ENCODE measurements around the gene MICAL3.
"Not testable (repeated sequence)": the region's sequence is repeated elsewhere in the genome, so short reads cannot be mapped to it uniquely, and the experiment has no call there.

Gene MICAL3

GRCh38 chr22:18001040-18001893 lies 23.1 kb downstream of the MICAL3 start:
- DNase-seq (ENCODE audit: low read depth in 2 of 3, low spot score in 1 of 3): peak; percentile 63 to 75 (median 71)

DNA sequence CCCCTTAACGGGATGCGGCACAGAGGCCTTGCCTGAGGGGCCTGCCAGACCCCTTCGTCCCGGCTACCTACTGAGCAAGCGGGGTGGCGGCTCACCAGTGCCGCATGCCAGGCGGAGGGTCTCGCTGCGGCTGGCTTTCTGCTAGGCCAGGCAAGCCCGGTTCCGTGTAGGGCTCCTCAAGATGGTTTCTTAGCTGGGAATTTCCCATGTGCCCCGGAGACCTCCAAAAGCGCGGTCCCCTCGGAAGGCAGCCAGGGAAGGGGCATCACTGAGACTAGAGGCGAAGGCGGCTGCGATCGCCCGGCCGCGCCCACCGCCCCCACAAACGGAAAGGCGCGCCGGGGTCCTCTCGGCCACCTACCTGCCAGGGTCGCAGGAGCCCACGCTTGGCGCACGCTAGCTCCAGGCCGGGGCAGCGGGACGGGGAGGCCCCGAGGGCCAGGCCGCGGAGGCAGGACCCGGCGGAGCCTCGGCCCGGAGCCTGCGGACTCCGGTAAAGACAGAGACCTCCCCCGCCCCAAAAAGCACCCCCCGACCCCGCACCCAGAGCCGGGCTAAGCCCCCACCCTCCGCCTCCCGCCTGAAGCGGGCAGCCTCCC lies 23.8 kb downstream of the MICAL3 start:
- no peak for DNase-seq (ENCODE audit: low read depth in 2 of 3, low spot score in 1 of 3)

GRCh38 chr22:17999851-18000250 lies 24.5 kb downstream of the MICAL3 start:
- no peak for DNase-seq (ENCODE audit: low read depth in 2 of 3, low spot score in 1 of 3)

- no peak for DNase-seq (ENCODE audit: low read depth in 2 of 3, low spot score in 1 of 3)
Observed at GRCh38 chr22:17998913-17999312, 25.4 kb downstream of the MICAL3 start.

DNA sequence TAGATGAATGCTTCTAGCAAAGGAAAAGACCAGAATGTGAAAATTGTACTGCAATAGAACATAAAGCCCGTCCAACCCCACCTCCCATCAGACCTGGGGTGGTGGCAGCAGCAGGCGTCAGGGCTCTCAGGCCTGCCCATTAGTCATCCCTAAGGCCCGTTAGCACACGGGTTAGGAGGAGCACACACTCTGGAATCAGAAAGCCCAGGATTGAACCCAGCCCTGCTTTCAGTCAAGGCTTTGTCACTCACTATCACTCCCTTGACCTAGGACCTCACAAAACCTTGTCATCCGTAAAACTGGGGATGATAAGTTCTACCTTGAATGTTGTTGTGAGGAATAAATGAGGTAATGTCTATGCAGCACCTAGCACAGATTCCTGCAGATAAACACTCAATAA lies 26.9 kb downstream of the MICAL3 start:
- DNase-seq (ENCODE audit: low read depth in 2 of 3, low spot score in 1 of 3): no peak

DNA sequence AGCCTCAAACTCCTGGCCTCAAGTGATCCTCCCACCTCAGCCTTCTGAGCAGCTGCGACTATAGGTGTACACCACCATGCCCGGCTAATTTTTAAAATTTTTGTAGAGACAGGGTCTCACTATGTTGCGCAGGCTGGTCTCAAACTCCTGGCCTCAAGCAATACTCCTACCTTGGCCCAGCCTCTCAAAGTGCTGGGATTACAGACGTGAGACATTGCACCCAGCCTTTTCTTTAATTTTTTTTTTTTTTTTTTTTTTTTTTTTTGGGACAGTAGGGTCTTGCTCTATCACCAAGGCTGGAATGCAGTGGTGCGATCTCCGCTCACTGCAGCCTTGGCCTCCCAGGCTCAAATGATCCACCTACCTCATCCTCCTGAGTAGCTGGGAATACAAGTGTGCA lies 29.1 kb downstream of the MICAL3 start:
- DNase-seq (ENCODE audit: low read depth in 2 of 3, low spot score in 1 of 3): not testable (repeated sequence)

DNA sequence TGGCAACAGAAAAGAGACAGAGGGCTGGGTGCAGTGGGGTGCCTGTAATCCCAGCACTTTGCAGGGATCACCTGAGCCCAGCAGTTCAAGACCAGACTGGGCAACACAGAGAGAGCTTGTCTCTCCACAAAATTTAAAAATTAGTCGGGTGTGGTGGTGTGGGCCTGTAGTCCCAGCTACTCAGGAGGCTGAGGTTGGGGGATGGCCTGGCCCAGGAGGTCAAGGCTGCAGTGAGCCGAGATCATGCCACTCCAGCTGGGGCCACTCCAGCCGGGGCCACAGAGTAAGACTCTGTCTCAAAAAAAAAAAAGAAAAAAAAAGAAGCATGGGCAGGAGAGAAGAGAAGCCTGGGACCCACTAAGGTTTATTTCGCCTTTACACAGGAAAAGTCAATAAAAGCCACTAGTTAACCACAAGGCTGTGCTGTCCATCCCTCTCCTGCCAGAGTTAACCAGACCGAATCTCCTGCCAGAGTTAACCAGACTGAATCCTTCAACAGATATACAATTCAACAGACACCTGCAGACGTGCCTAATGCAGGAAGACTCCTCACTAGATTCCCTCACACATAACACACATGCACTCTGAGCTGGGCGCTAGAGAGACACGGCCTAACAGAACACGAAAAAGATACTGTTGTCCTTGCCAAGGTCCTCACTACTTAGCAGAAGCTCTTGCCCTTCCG lies 29.8 kb downstream of the MICAL3 start:
- no peak for DNase-seq (ENCODE audit: low read depth in 2 of 3, low spot score in 1 of 3)

- DNase-seq (ENCODE audit: low read depth in 2 of 3, low spot score in 1 of 3): not testable (repeated sequence)
Observed at GRCh38 chr22:17992976-17993375, 31.4 kb downstream of the MICAL3 start.

GRCh38 chr22:17991992-17992391 lies 32.4 kb downstream of the MICAL3 start:
- DNase-seq (ENCODE audit: low read depth in 2 of 3, low spot score in 1 of 3): not testable (repeated sequence)

DNA sequence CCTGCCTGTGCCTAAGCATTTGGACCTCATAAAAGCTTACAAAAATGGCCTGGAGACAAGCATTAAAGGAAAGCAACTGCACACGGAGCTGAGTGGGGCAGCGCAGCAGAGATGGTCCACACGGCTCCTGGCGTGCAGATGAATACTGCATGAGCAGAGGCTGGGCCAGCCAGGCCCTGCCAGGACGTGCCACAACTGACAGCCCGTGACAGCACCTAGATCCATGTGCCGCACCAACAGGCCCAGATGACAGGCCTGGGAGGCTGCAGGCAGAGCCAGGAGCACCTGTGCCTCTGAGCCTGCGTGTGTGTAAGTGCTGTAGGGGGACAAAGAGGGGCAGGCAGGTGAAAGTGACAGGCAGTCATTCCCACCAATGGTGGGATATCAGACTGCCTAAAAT lies 33.4 kb downstream of the MICAL3 start:
- DNase-seq (ENCODE audit: low read depth in 2 of 3, low spot score in 1 of 3): no peak

DNA sequence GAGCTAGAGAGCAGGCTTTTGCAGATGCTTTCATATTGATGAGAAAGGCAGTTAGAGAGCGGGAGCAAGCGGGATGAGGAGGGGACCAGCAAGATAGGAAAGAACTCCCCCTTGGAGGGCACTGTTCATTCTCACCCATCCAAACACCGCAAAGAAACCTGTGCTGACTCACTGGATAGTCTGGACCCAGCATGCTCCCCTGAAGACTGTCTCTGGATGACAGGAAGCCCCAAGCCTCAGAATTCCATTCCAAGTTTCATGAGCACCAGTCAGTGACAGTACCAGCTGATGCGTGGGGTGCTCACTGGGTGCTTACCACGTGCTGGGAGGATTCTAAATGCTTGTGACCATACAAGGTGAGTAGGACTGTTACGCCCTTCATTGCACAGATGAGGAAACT lies 34.2 kb downstream of the MICAL3 start:
- DNase-seq (ENCODE audit: low read depth in 2 of 3, low spot score in 1 of 3): no peak

- DNase-seq (ENCODE audit: low read depth in 2 of 3, low spot score in 1 of 3): no peak
Observed at GRCh38 chr22:17988800-17989513, 35.4 kb downstream of the MICAL3 start.

DNA sequence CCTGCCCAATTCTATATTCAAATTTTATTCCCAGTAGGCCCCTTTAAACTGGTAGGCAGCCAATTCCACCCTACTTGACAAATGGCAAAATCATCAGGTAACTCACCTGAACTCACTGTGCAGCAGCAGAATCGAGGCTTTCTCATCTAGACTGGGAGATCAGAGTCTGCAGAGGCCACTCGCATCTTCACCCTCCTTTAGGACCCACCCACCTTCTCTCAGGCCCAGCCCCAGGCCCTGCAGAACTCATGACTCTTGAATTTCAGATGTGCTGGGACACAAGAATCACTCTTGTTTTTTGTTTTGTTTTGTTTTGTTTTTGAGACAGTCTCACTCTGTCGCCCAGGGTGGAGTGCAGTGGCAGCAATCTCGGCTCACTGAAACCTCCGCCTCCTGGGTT lies 38.8 kb downstream of the MICAL3 start:
- DNase-seq (ENCODE audit: low read depth in 2 of 3, low spot score in 1 of 3): no peak

GRCh38 chr22:17985071-17985470 lies 39.3 kb downstream of the MICAL3 start:
- not testable (repeated sequence) for DNase-seq (ENCODE audit: low read depth in 2 of 3, low spot score in 1 of 3)

GRCh38 chr22:17984114-17984513 lies 40.2 kb downstream of the MICAL3 start:
- no peak for DNase-seq (ENCODE audit: low read depth in 2 of 3, low spot score in 1 of 3)

GRCh38 chr22:17982572-17983141 lies 41.7 kb downstream of the MICAL3 start:
- DNase-seq (ENCODE audit: low read depth in 2 of 3, low spot score in 1 of 3): no peak

DNA sequence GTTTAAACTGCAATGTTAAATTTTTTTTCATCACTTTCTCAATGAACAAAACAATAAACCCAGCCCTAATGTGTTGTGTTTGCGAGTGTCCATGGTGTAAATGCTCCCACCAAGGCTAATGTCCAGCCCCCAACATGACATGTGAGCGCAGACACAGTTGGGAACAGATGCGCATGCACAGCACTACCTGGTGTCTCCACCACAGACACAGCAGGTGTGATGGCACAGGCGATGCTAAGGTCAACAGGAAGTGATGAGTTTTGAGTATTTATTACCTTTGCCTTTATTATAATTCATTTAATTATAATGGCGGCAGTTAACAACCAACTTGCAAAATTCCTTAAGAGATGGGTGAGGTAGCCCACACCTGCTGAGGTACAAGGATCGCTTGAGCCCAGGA lies 42.9 kb downstream of the MICAL3 start:
- no peak for DNase-seq (ENCODE audit: low read depth in 2 of 3, low spot score in 1 of 3)

- DNase-seq (ENCODE audit: low read depth in 2 of 3, low spot score in 1 of 3): no peak
Observed at GRCh38 chr22:17980638-17981051, 43.7 kb downstream of the MICAL3 start.

GRCh38 chr22:17980015-17980590 lies 44.3 kb downstream of the MICAL3 start:
- DNase-seq (ENCODE audit: low read depth in 2 of 3, low spot score in 1 of 3): no peak

DNA sequence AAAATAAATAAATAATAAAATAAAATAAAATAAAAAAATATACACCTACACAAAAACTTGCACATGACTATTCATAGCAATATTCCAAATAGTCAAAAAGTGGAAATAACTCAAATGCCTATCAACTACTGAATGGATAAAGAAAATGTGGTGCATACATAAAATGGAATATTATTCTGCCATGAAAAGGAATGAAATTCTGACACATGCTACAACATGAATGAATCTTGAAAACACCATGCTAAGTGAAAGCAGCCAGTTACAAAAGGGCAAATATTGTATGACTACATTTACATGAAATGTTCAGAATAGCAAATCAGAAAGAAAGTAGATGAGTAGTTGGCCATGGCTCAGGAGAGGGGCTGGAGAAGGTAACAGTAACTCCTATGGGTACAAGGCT lies 46.3 kb downstream of the MICAL3 start:
- no peak for DNase-seq (ENCODE audit: low read depth in 2 of 3, low spot score in 1 of 3)

DNA sequence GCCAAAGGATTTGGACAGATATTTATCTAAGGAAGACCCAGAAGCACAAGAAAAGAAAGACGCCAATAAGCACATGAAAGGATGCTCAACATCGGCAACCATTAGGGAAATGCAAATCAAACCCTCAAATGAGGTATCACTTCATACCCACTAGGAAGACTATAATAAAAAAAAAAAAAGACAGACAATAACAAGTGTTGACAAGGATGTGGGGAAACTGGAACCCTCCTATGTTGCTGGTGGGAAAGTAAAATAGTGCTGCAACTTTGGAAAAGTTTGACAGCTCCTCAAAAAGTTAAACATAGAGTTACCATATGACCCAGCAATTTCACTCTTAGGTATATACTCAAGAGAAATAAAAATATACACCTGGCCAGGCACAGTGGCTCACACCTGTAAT lies 47.0 kb downstream of the MICAL3 start:
- no peak for DNase-seq (ENCODE audit: low read depth in 2 of 3, low spot score in 1 of 3)

Data from stimulated activated CD4-positive, alpha-beta T cell treated with anti-CD3 and anti-CD28 coated beads, Interleukin-12 subunit alpha, Interleukin-12 subunit beta, amount 100 ng/mL, for 48 hours (primary cell).